ENCODE measurements around the gene WFDC2.
A peak's percentile ranks its signal among the peaks of the same experiment; 100 is the strongest.

Gene WFDC2

DNA sequence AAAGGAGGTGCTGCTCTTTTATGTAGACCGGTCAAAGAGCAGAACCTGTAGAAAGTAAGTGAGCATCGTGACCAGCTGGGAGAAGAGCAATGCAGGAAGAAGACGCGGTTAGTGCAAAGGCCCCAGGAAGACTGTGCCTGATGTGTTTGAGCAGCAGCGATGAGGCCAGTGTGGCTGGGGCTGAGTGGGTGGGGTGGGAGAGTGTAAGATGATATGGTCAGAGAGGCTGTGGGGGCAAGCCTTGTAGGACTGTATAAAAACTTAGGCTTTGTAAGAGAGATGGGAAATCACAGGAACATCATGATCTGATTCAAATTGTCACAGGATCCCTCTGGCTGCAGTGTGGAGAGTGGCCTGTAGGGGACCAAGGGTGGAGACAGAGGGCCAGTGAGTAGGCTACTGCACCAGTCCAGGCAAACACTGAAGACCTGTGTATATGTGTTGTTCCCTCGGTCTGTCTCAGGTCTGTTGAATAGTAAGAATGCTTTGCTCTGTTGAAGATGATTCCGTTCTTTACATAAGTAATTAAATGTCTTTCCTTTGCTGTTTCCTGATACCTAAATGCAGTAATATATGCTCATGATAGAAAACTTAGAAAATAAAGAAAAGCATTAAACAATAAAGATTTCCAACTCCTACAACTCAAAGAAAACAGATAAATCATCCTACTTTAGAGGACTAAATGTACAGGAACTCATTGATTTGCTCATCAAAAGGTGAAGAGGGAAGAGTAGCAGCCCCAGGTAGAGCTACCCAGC lies 23.6 kb upstream of the WFDC2 start:
- TF ChIP-seq EZH2phosphoT487 (conservative IDR thresholded peaks at IDR 0.05; ENCODE audit: low read length), result no peak
- TF ChIP-seq, protein P1, sequence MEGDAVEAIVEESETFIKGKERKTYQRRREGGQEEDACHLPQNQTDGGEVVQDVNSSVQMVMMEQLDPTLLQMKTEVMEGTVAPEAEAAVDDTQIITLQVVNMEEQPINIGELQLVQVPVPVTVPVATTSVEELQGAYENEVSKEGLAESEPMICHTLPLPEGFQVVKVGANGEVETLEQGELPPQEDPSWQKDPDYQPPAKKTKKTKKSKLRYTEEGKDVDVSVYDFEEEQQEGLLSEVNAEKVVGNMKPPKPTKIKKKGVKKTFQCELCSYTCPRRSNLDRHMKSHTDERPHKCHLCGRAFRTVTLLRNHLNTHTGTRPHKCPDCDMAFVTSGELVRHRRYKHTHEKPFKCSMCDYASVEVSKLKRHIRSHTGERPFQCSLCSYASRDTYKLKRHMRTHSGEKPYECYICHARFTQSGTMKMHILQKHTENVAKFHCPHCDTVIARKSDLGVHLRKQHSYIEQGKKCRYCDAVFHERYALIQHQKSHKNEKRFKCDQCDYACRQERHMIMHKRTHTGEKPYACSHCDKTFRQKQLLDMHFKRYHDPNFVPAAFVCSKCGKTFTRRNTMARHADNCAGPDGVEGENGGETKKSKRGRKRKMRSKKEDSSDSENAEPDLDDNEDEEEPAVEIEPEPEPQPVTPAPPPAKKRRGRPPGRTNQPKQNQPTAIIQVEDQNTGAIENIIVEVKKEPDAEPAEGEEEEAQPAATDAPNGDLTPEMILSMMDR (IDR thresholded peaks at IDR 0.05; ENCODE audit: insufficient read depth, low read length, poor library complexity, severe bottlenecking), result peak; percentile 45
- no peaks in the 10 kb centered on the region for H3K9me2 ChIP-seq (replicated peaks; ENCODE audit: insufficient read depth, low read length)

DNA sequence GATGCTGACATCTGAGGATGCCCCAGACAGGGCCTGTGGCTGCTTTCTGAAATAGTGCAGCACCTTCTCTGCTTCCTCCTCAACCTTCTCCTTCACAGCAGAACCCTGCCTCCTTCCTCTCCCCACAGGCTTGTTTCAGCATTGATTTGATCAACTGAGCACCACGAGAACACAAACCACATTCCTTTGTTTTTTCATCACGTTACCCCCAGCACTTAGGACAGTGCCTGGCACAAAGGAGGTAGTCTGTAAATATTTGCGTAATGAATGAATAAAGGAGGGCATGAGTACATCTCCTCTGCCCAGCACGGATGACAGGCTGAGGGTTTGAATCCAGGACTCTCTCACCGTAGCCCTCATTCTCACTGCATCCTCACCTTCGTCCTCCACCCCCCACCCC lies 21.3 kb upstream of the WFDC2 start:
- no peak overlapping the region for H3K4me2 ChIP-seq (ENCODE audit: low read depth, low read length, poor library complexity, severe bottlenecking)
- H3K27me3 ChIP-seq (ENCODE audit: low read length), result no peaks in the 10 kb centered on the region
- H3K79me2 ChIP-seq (ENCODE audit: insufficient read depth, low read length), result no peaks in the 10 kb centered on the region
- H3K9me2 ChIP-seq (replicated peaks; ENCODE audit: insufficient read depth, low read length), result no peaks in the 10 kb centered on the region
- H3K9ac ChIP-seq (ENCODE audit: low read length), result no peak overlapping the region
- H3K9me3 ChIP-seq (ENCODE audit: insufficient read depth, low read length), result no peaks in the 10 kb centered on the region
- H3K27ac ChIP-seq (ENCODE audit: low read depth, low read length), result no peak overlapping the region
- no peak overlapping the region for H2AFZ ChIP-seq (ENCODE audit: low read depth, low read length, severe bottlenecking)
- H4K20me1 ChIP-seq (ENCODE audit: low read depth, low read length), result no peaks in the 10 kb centered on the region
- no peak overlapping the region for H3K4me3 ChIP-seq (ENCODE audit: insufficient read depth, low read length, poor library complexity, severe bottlenecking)
- H3F3A ChIP-seq (ENCODE audit: insufficient read depth), result no peaks in the 10 kb centered on the region
- no peaks in the 10 kb centered on the region for H3K36me3 ChIP-seq (ENCODE audit: low read length)
- TF ChIP-seq EZH2phosphoT487 (conservative IDR thresholded peaks at IDR 0.05; ENCODE audit: low read length), result no peak
- TF ChIP-seq, protein P1 (IDR thresholded peaks at IDR 0.05; ENCODE audit: insufficient read depth, low read length, poor library complexity, severe bottlenecking), result no peak

More for the DNA sequence above, 23.6 kb upstream of the WFDC2 start:
- Histone ChIP-seq H3F3A (ENCODE audit: insufficient read depth) (no peaks in the 10 kb centered on the region), H3K4me2 (ENCODE audit: low read depth, low read length, poor library complexity, severe bottlenecking) (no peak overlapping the region), H4K20me1 (ENCODE audit: low read depth, low read length) (no peaks in the 10 kb centered on the region), H3K27me3 (ENCODE audit: low read length) (no peaks in the 10 kb centered on the region), H3K9me3 (ENCODE audit: insufficient read depth, low read length) (no peaks in the 10 kb centered on the region), H3K9ac (ENCODE audit: low read length) (no peak overlapping the region), H3K4me3 (ENCODE audit: insufficient read depth, low read length, poor library complexity, severe bottlenecking) (no peak overlapping the region), H3K36me3 (ENCODE audit: low read length) (no peaks in the 10 kb centered on the region), H3K27ac (ENCODE audit: low read depth, low read length) (no peak overlapping the region), H2AFZ (ENCODE audit: low read depth, low read length, severe bottlenecking) (no peak overlapping the region), H3K79me2 (ENCODE audit: insufficient read depth, low read length) (no peaks in the 10 kb centered on the region)

DNA sequence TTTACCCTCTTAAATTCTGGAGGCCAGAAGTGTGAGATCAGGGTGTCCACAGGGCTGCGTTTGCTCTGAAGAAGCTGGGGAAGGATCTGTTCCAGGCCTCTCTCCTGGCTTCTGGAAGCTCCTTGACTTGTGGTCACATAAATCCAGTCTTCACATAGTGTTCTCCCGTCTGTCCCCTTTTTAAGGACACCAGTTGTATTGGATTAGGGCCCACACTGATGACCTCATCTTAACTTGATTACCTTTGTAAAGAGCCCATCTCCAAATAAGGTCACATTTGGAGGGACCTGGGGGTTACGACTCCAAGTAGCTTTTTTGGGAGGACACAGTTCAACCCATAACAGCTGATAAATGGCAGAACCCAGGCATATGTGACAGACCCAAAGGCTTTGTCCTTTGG lies 20.0 kb upstream of the WFDC2 start:
- Histone ChIP-seq H3K9me2 (replicated peaks; ENCODE audit: insufficient read depth, low read length) (no peaks in the 10 kb centered on the region), H3K27me3 (ENCODE audit: low read length) (no peaks in the 10 kb centered on the region), H3F3A (ENCODE audit: insufficient read depth) (no peaks in the 10 kb centered on the region), H3K9ac (ENCODE audit: low read length) (no peak overlapping the region), H3K27ac (ENCODE audit: low read depth, low read length) (no peak overlapping the region), H3K36me3 (ENCODE audit: low read length) (no peaks in the 10 kb centered on the region), H4K20me1 (ENCODE audit: low read depth, low read length) (no peaks in the 10 kb centered on the region), H3K4me2 (ENCODE audit: low read depth, low read length, poor library complexity, severe bottlenecking) (no peak overlapping the region), H2AFZ (ENCODE audit: low read depth, low read length, severe bottlenecking) (no peak overlapping the region), H3K79me2 (ENCODE audit: insufficient read depth, low read length) (no peaks in the 10 kb centered on the region), H3K9me3 (ENCODE audit: insufficient read depth, low read length) (no peaks in the 10 kb centered on the region), H3K4me3 (ENCODE audit: insufficient read depth, low read length, poor library complexity, severe bottlenecking) (no peak overlapping the region)
- no peak for TF ChIP-seq EZH2phosphoT487 (conservative IDR thresholded peaks at IDR 0.05; ENCODE audit: low read length)
- TF ChIP-seq, protein P1 (IDR thresholded peaks at IDR 0.05; ENCODE audit: insufficient read depth, low read length, poor library complexity, severe bottlenecking), result no peak

Measured in SU-DHL-6 (cell line).